ENCODE results near the gene C2orf92.

DNA sequence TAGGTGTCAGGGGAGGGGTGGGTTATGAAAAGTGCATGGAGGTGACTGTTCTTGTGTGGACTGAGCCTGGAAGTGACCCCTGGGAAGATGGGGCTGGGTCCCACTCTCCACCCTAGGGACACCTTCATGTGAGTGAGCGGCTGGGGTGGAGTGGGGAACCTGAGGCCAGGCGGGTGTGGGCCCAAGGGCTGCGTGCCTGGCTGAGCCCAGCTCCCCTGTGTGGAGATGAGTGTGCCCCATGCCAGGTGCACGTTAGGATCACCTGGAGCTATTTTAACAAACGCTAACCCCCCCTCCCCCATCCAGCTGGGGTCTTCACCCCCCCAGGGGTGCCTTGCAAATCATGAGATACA, 70.4 kb downstream of the C2orf92 start:
- TF ChIP-seq, protein P1, sequence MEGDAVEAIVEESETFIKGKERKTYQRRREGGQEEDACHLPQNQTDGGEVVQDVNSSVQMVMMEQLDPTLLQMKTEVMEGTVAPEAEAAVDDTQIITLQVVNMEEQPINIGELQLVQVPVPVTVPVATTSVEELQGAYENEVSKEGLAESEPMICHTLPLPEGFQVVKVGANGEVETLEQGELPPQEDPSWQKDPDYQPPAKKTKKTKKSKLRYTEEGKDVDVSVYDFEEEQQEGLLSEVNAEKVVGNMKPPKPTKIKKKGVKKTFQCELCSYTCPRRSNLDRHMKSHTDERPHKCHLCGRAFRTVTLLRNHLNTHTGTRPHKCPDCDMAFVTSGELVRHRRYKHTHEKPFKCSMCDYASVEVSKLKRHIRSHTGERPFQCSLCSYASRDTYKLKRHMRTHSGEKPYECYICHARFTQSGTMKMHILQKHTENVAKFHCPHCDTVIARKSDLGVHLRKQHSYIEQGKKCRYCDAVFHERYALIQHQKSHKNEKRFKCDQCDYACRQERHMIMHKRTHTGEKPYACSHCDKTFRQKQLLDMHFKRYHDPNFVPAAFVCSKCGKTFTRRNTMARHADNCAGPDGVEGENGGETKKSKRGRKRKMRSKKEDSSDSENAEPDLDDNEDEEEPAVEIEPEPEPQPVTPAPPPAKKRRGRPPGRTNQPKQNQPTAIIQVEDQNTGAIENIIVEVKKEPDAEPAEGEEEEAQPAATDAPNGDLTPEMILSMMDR (IDR thresholded peaks at IDR 0.05; ENCODE audit: low read depth, low read length, poor library complexity, severe bottlenecking): no peak
- TF ChIP-seq EZH2phosphoT487 (IDR thresholded peaks at IDR 0.05; ENCODE audit: borderline replicate concordance, low read length): no peak
